Measurements from ENCODE around the gene RBBP9.
"Not testable (repeated sequence)": the region's sequence is repeated elsewhere in the genome, so short reads cannot be mapped to it uniquely, and the experiment has no call there.

The RBBP9 gene

DNA sequence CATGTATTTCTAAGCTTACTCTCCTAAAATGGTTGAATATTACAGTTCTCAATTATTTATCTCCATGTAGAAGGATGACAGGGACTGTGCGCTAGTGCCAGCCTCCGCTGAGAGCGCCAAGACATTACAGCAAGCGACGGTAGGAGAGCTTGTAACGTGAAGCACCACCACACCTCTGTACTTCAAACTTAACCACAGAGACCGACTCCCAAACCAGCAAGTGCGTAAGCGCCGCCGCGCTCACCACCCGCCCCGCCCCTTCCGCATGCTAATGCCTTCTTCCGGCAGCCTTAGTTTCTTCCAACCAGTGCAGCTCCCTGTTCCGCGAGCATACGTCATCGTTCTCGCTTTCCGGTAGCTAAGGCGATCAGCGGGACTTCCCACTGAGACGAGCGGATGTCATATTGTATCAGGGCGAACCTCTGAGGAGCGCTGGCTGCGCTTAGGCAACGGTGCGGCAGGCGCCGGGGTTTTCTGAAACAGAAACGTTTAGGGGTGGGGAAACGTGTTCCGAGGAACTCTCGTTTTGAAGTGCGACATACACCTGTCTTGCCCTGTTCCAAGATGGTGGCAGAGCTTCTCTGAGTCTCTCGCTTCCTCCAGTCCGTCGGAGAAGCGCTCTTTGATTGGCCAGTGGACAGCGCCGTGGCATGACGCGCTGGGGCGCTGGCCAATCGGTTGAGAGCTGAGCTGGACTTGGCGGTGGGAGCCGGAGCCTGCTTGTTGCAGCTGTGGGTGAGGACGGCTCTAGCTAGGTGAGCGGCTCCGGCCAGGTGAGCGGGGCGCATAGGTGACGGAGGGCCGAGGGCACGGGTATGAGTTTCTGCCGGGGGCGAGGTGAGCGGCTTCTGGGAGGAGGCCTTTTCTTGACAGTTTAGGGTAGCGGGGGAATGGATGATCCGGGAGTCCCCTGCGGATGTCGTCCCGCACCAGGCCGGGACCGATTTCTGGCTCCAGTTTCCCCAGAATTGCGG is 10.5 kb upstream of the RBBP9 start, which contains the start of gene SEC23B:
Gene SEC23B (plus strand): TSS at position 723 of the 974 bp plus-strand sequence. CDS start 2,896 bp downstream, outside the sequence.
- H3K27ac ChIP-seq (ENCODE audit: low read depth, low read length): peak within 1 kb of the TSS; percentile 97
- H3K27me3 ChIP-seq (ENCODE audit: control insufficient read depth in 5 of 5, insufficient read depth in 4 of 5, low read length in 5 of 5): no peaks in the 10 kb centered on the region
- peaks cover 2 to 15% (median 9%) of the 10 kb centered on the region in 5 donors for H3K36me3 ChIP-seq (ENCODE audit: control insufficient read depth in 5 of 5, insufficient read depth in 5 of 5, low read length in 5 of 5)
- H3K4me1 ChIP-seq (ENCODE audit: control insufficient read depth in 5 of 5, insufficient read depth in 5 of 5, low read length in 5 of 5): peaks cover 3 to 24% (median 18%) of the 10 kb centered on the region in 5 donors
- peak within 1 kb of the TSS; percentile 86 to 96 (median 89) for H3K9ac ChIP-seq (ENCODE audit: low read length in 5 of 5)
- peak within 1 kb of the TSS; percentile 76 to 99 (median 94) for H3K4me3 ChIP-seq (ENCODE audit: low read depth in 1 of 5, low read length in 5 of 5)
- no peaks in the 10 kb centered on the region for H3K9me3 ChIP-seq (ENCODE audit: control insufficient read depth in 5 of 5, low read length in 5 of 5)

DNA sequence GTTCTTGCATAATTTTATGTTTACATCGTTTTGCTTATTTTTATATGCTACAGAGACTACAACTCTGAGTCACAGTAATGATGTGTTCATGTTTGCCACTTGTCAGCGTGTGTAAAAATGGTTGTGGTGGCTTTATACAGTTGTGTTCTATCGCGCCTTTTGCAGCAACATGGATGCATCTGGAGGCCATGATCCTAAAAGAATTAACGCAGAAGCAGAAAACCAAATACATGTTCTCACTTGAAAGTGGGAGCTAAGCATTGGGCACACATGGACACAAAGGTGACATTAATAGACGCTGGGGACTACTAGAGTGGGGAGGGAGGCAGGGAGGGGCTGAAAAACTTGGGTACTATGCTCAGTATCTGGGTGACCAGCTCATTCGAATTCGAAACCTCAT is 9.7 kb upstream of the RBBP9 start:
- H3K36me3 ChIP-seq (ENCODE audit: control insufficient read depth in 5 of 5, insufficient read depth in 5 of 5, low read length in 5 of 5): peaks cover 2 to 14% (median 9%) of the 10 kb centered on the region in 5 donors
- peak overlapping the region; percentile 97 for H3K27ac ChIP-seq (ENCODE audit: low read depth, low read length)
- no peaks in the 10 kb centered on the region for H3K27me3 ChIP-seq (ENCODE audit: control insufficient read depth in 5 of 5, insufficient read depth in 4 of 5, low read length in 5 of 5)
- peak overlapping the region; percentile 76 to 99 (median 94) for H3K4me3 ChIP-seq (ENCODE audit: low read depth in 1 of 5, low read length in 5 of 5)
- H3K4me1 ChIP-seq (ENCODE audit: control insufficient read depth in 5 of 5, insufficient read depth in 5 of 5, low read length in 5 of 5): peaks cover 3 to 24% (median 18%) of the 10 kb centered on the region in 5 donors
- H3K9me3 ChIP-seq (ENCODE audit: control insufficient read depth in 5 of 5, low read length in 5 of 5): no peaks in the 10 kb centered on the region
- H3K9ac ChIP-seq (ENCODE audit: low read length in 5 of 5): peak overlapping the region in 4 of 5 donors; percentile 86 to 96 (median 92)

DNA sequence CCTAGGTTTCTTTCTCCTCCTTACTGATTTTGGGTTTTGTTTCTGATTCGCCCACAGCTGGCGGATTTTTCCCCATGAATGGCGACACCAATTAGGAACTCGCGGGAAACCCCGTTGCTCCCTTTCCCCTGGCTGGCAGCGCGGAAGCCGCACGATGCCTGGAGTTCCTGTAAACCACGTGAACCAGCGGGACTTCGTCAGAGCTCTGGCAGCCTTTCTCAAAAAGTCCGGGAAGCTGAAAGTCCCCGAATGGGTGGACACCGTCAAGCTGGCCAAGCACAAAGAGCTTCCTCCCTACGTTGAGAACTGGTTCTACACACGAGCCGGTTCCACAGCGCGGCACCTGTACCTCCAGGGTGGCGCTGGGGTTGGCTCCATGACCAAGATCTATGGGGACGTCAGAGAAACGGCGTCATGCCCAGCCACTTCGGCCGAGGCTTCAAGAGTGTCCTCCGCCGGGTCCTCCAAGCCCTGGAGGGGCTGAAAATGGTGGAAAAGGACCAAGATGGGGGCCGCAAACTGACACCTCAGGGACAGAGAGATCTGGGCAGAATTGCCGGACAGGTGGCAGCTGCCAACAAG is 7.5 kb upstream of the RBBP9 start:
- peak overlapping the region in 3 of 5 donors; percentile 6 to 30 (median 27) for H3K4me3 ChIP-seq (ENCODE audit: low read depth in 1 of 5, low read length in 5 of 5)
- no peak overlapping the region for H3K9ac ChIP-seq (ENCODE audit: low read length in 5 of 5)
- H3K27ac ChIP-seq (ENCODE audit: low read depth, low read length): no peak overlapping the region
- H3K4me1 ChIP-seq (ENCODE audit: control insufficient read depth in 5 of 5, insufficient read depth in 5 of 5, low read length in 5 of 5): peaks cover 3 to 24% (median 18%) of the 10 kb centered on the region in 5 donors
- peaks cover 0 to under 1% (median 0%) of the 10 kb centered on the region in 5 donors for H3K36me3 ChIP-seq (ENCODE audit: control insufficient read depth in 5 of 5, insufficient read depth in 5 of 5, low read length in 5 of 5)
- no peaks in the 10 kb centered on the region for H3K9me3 ChIP-seq (ENCODE audit: control insufficient read depth in 5 of 5, low read length in 5 of 5)
- no peaks in the 10 kb centered on the region for H3K27me3 ChIP-seq (ENCODE audit: control insufficient read depth in 5 of 5, insufficient read depth in 4 of 5, low read length in 5 of 5)

GRCh38 chr20:18501672-18502071 is 4.6 kb upstream of the RBBP9 start:
- not testable (repeated sequence) for H3K27ac ChIP-seq (ENCODE audit: low read depth, low read length); H3K9me3 ChIP-seq (ENCODE audit: control insufficient read depth in 5 of 5, low read length in 5 of 5); H3K4me3 ChIP-seq (ENCODE audit: low read depth in 1 of 5, low read length in 5 of 5); H3K27me3 ChIP-seq (ENCODE audit: control insufficient read depth in 5 of 5, insufficient read depth in 4 of 5, low read length in 5 of 5); H3K9ac ChIP-seq (ENCODE audit: low read length in 5 of 5); H3K36me3 ChIP-seq (ENCODE audit: control insufficient read depth in 5 of 5, insufficient read depth in 5 of 5, low read length in 5 of 5); H3K4me1 ChIP-seq (ENCODE audit: control insufficient read depth in 5 of 5, insufficient read depth in 5 of 5, low read length in 5 of 5)

- H3K36me3 ChIP-seq (ENCODE audit: control insufficient read depth in 5 of 5, insufficient read depth in 5 of 5, low read length in 5 of 5): peaks cover 7 to 12% (median 8%) of the 10 kb centered on the region in 5 donors
- H3K9me3 ChIP-seq (ENCODE audit: control insufficient read depth in 5 of 5, low read length in 5 of 5): no peaks in the 10 kb centered on the region
- no peak overlapping the region for H3K9ac ChIP-seq (ENCODE audit: low read length in 5 of 5)
- H3K27me3 ChIP-seq (ENCODE audit: control insufficient read depth in 5 of 5, insufficient read depth in 4 of 5, low read length in 5 of 5): no peaks in the 10 kb centered on the region
- H3K4me1 ChIP-seq (ENCODE audit: control insufficient read depth in 5 of 5, insufficient read depth in 5 of 5, low read length in 5 of 5): peaks cover 0 to 16% (median 15%) of the 10 kb centered on the region in 5 donors
- no peak overlapping the region for H3K27ac ChIP-seq (ENCODE audit: low read depth, low read length)
- H3K4me3 ChIP-seq (ENCODE audit: low read depth in 1 of 5, low read length in 5 of 5): peak overlapping the region in 2 of 5 donors; percentile 95 to 98
Observed at GRCh38 chr20:18497603-18498002, 578 bp upstream of the RBBP9 start.

DNA sequence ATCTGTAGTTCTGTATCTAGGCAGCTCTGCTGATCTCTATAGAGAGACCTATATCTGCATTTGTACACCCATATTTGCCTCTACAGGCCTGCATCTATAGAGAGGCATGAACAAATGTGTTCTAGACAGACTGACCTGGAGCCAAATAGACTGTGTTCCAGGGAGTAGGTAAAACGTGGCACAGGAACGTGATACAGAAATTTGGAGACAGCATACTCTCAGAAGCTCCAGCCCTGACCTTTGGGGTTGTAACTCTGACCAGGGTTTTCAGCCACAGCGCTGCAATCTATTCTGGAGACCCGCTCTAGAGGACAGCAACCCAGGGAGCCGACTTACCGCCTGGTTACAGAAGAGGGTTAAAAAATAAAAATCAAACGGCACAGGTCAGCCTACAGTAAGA is 983 bp downstream of the RBBP9 start:
- Histone ChIP-seq H3K9me3 (ENCODE audit: control insufficient read depth in 5 of 5, low read length in 5 of 5) (no peaks in the 10 kb centered on the region), H3K4me3 (ENCODE audit: low read depth in 1 of 5, low read length in 5 of 5) (peak overlapping the region in 4 of 5 donors; percentile 88 to 98 (median 96)), H3K9ac (ENCODE audit: low read length in 5 of 5) (peak overlapping the region; percentile 91 to 96 (median 95)), H3K36me3 (ENCODE audit: control insufficient read depth in 5 of 5, insufficient read depth in 5 of 5, low read length in 5 of 5) (peaks cover 10 to 17% (median 13%) of the 10 kb centered on the region in 5 donors), H3K27ac (ENCODE audit: low read depth, low read length) (no peak overlapping the region), H3K4me1 (ENCODE audit: control insufficient read depth in 5 of 5, insufficient read depth in 5 of 5, low read length in 5 of 5) (peaks cover 0 to 16% (median 15%) of the 10 kb centered on the region in 5 donors), H3K27me3 (ENCODE audit: control insufficient read depth in 5 of 5, insufficient read depth in 4 of 5, low read length in 5 of 5) (no peaks in the 10 kb centered on the region)

DNA sequence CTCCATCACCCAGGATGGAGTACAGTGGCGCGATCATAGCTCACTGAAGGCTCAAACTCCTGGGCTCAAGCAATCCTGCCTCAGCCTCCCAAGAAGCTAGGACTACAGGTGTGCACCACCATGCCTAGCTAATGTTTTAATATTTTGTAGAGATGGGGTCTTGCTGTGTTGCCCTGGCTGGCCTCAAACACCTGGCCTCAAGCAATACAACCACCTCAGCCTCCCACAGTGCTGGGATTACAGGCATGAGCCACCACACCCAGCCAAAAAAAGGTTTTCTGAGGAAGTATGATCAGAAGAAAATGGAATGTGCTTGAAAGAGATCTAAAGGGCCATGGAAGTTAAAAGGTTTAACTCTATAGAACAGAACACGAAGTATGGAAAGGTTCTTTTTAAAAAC is 8.7 kb downstream of the RBBP9 start:
- H3K9me3 ChIP-seq (ENCODE audit: control insufficient read depth in 5 of 5, low read length in 5 of 5): no peaks in the 10 kb centered on the region
- H3K27me3 ChIP-seq (ENCODE audit: control insufficient read depth in 5 of 5, insufficient read depth in 4 of 5, low read length in 5 of 5): no peaks in the 10 kb centered on the region
- no peaks in the 10 kb centered on the region for H3K4me1 ChIP-seq (ENCODE audit: control insufficient read depth in 5 of 5, insufficient read depth in 5 of 5, low read length in 5 of 5)
- peaks cover 47 to 61% (median 53%) of the 10 kb centered on the region in 5 donors for H3K36me3 ChIP-seq (ENCODE audit: control insufficient read depth in 5 of 5, insufficient read depth in 5 of 5, low read length in 5 of 5)
- no peak overlapping the region for H3K27ac ChIP-seq (ENCODE audit: low read depth, low read length)
- no peak overlapping the region for H3K9ac ChIP-seq (ENCODE audit: low read length in 5 of 5)
- no peak overlapping the region for H3K4me3 ChIP-seq (ENCODE audit: low read depth in 1 of 5, low read length in 5 of 5)

- Histone ChIP-seq H3K4me1 (ENCODE audit: control insufficient read depth in 5 of 5, insufficient read depth in 5 of 5, low read length in 5 of 5) (no peaks in the 10 kb centered on the region), H3K36me3 (ENCODE audit: control insufficient read depth in 5 of 5, insufficient read depth in 5 of 5, low read length in 5 of 5) (peaks cover 50 to 90% (median 58%) of the 10 kb centered on the region in 5 donors), H3K9me3 (ENCODE audit: control insufficient read depth in 5 of 5, low read length in 5 of 5) (no peaks in the 10 kb centered on the region), H3K27ac (ENCODE audit: low read depth, low read length) (no peak overlapping the region), H3K4me3 (ENCODE audit: low read depth in 1 of 5, low read length in 5 of 5) (no peak overlapping the region), H3K27me3 (ENCODE audit: control insufficient read depth in 5 of 5, insufficient read depth in 4 of 5, low read length in 5 of 5) (no peaks in the 10 kb centered on the region), H3K9ac (ENCODE audit: low read length in 5 of 5) (no peak overlapping the region)
Observed at GRCh38 chr20:18481596-18481995, 15.4 kb downstream of the RBBP9 start.

GRCh38 chr20:18477821-18478220 is 19.2 kb downstream of the RBBP9 start:
- H3K27me3 ChIP-seq (ENCODE audit: control insufficient read depth in 5 of 5, insufficient read depth in 4 of 5, low read length in 5 of 5): no peaks in the 10 kb centered on the region
- no peak overlapping the region for H3K27ac ChIP-seq (ENCODE audit: low read depth, low read length)
- no peak overlapping the region for H3K9ac ChIP-seq (ENCODE audit: low read length in 5 of 5)
- H3K36me3 ChIP-seq (ENCODE audit: control insufficient read depth in 5 of 5, insufficient read depth in 5 of 5, low read length in 5 of 5): peaks cover 50 to 94% (median 70%) of the 10 kb centered on the region in 5 donors
- H3K9me3 ChIP-seq (ENCODE audit: control insufficient read depth in 5 of 5, low read length in 5 of 5): no peaks in the 10 kb centered on the region
- no peak overlapping the region for H3K4me3 ChIP-seq (ENCODE audit: low read depth in 1 of 5, low read length in 5 of 5)
- no peaks in the 10 kb centered on the region for H3K4me1 ChIP-seq (ENCODE audit: control insufficient read depth in 5 of 5, insufficient read depth in 5 of 5, low read length in 5 of 5)

- H3K27ac ChIP-seq (ENCODE audit: low read depth, low read length): no peak overlapping the region
- H3K9me3 ChIP-seq (ENCODE audit: control insufficient read depth in 5 of 5, low read length in 5 of 5): no peaks in the 10 kb centered on the region
- peaks cover 48 to 88% (median 64%) of the 10 kb centered on the region in 5 donors for H3K36me3 ChIP-seq (ENCODE audit: control insufficient read depth in 5 of 5, insufficient read depth in 5 of 5, low read length in 5 of 5)
- H3K4me1 ChIP-seq (ENCODE audit: control insufficient read depth in 5 of 5, insufficient read depth in 5 of 5, low read length in 5 of 5): no peaks in the 10 kb centered on the region
- H3K27me3 ChIP-seq (ENCODE audit: control insufficient read depth in 5 of 5, insufficient read depth in 4 of 5, low read length in 5 of 5): no peaks in the 10 kb centered on the region
- no peak overlapping the region for H3K4me3 ChIP-seq (ENCODE audit: low read depth in 1 of 5, low read length in 5 of 5)
- H3K9ac ChIP-seq (ENCODE audit: low read length in 5 of 5): no peak overlapping the region
Observed at GRCh38 chr20:18477218-18477617, 19.8 kb downstream of the RBBP9 start.

All from subcutaneous abdominal adipose tissue (tissue), 5 donors.